ENCODE measurements around the gene SLX4IP.

SLX4IP gene

DNA sequence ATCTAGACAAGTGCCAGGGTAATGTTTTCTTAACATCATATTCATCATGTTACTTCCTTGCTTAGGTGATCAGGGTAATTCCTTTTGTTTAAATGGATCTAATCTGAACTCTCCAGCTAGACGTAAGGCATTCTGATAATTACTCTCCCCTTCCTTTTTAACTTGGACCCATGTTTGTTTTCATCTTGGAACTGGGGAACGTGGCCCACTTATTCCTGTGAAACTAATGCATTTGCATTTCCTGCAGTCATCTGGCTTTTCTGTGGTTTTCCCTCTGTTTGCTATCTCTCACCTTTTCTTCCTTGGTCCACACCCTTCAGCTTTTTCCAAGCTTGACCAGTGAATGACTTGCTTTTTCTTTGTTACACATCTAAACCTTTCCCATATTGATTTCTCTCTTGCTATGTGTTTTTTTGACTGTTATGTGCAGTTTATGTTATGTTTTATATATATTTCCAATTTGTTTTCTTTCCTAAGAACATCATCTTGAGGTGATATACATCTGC is 33.3 kb downstream of the SLX4IP start:
- Histone ChIP-seq H3K4me3 (ENCODE audit: low read length) (no peak overlapping the region), H3K27ac (ENCODE audit: low read depth, low read length) (peak overlapping the region; percentile 89; the same call in 1 of the 2 replicates), H3K27me3 (ENCODE audit: insufficient read depth, low read length) (no peaks in the 10 kb centered on the region), H3K9me3 (ENCODE audit: insufficient read depth, low read depth, low read length) (peaks cover 4% of the 10 kb centered on the region; the same call in 1 of the 2 replicates), H3K36me3 (ENCODE audit: insufficient read depth, low read length) (no peaks in the 10 kb centered on the region; the same call in 1 of the 2 replicates), H3K9ac (ENCODE audit: low read depth, low read length) (peak overlapping the region; percentile 7; the same call in 1 of the 2 replicates), H3K4me1 (ENCODE audit: insufficient read depth, low read length) (peaks cover 77% of the 10 kb centered on the region)
- 30% methylated on average over 2 of the region's 2 CpGs for WGBS

DNA sequence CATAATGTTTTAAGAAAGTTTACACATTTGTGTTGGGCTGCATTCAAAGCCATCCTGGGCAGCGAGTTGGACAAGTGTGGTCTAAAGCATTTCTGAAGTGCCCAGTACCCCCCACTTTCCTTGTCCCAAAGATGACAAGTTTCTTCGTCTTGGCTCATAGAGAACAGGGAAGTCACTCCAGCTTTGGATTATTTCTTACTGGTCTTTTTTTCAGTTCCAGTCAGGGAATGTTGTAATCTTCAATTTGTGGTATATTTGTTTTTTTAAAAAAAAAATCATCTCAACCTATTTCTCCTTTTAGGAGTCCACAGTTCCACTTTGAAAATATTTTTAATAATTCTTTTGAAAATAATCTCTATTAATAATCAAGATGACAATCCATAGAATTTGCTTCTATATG is 34.0 kb downstream of the SLX4IP start:
- Histone ChIP-seq H3K36me3 (ENCODE audit: insufficient read depth, low read length) (no peaks in the 10 kb centered on the region), H3K27ac (ENCODE audit: low read depth, low read length) (peak overlapping the region; percentile 9; the same call in 1 of the 2 replicates), H3K4me1 (ENCODE audit: insufficient read depth, low read length) (peaks cover 78% of the 10 kb centered on the region), H3K9me3 (ENCODE audit: insufficient read depth, low read depth, low read length) (no peaks in the 10 kb centered on the region), H3K9ac (ENCODE audit: low read depth, low read length) (peak overlapping the region; percentile 7; the same call in 1 of the 2 replicates), H3K4me3 (ENCODE audit: low read length) (no peak overlapping the region), H3K27me3 (ENCODE audit: insufficient read depth, low read length) (no peaks in the 10 kb centered on the region)
- WGBS: 87% methylated on average over 2 of the region's 2 CpGs

DNA sequence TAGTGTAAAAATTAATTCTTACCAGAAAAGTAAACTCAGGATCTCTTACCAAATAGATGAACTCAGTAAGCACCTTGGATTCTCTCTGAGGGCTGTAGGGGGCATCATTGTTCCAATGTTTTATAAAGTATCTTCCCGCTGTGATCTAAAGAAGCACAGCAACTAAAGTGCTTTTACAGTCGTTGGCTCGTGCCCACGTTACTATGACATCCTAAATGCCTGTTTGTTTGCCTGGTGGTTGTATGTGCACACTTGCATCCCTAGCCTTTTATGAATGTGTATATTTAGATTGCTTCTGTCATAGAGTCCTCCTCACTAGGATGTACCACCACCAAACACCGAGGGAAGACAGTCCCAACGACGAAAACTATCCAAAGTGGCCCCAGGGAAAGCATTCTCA is 34.5 kb downstream of the SLX4IP start:
- H3K4me3 ChIP-seq (ENCODE audit: low read length): no peak overlapping the region
- 29% methylated on average over 7 of the region's 7 CpGs for WGBS

GRCh38 chr20:10470276-10470675 is 35.2 kb downstream of the SLX4IP start:
- no peak overlapping the region for H3K4me3 ChIP-seq (ENCODE audit: low read length)
- 97% methylated on average over 5 of the region's 6 CpGs for WGBS
- H3K27ac ChIP-seq (ENCODE audit: low read depth, low read length): no peak overlapping the region
- H3K9ac ChIP-seq (ENCODE audit: low read depth, low read length): no peak overlapping the region
- no peaks in the 10 kb centered on the region for H3K9me3 ChIP-seq (ENCODE audit: insufficient read depth, low read depth, low read length)
- H3K4me1 ChIP-seq (ENCODE audit: insufficient read depth, low read length): peaks cover 78% of the 10 kb centered on the region
- no peaks in the 10 kb centered on the region for H3K36me3 ChIP-seq (ENCODE audit: insufficient read depth, low read length)
- no peaks in the 10 kb centered on the region for H3K27me3 ChIP-seq (ENCODE audit: insufficient read depth, low read length)

More for the DNA sequence above, 34.5 kb downstream of the SLX4IP start:
- H3K9me3 ChIP-seq (ENCODE audit: insufficient read depth, low read depth, low read length): no peaks in the 10 kb centered on the region
- no peaks in the 10 kb centered on the region for H3K27me3 ChIP-seq (ENCODE audit: insufficient read depth, low read length)
- 0 out of 2 replicates have a peak overlapping the region, but pooled peaks have one; percentile 1 for H3K27ac ChIP-seq (ENCODE audit: low read depth, low read length)
- H3K9ac ChIP-seq (ENCODE audit: low read depth, low read length): no peak overlapping the region
- H3K4me1 ChIP-seq (ENCODE audit: insufficient read depth, low read length): peaks cover 80% of the 10 kb centered on the region
- no peaks in the 10 kb centered on the region for H3K36me3 ChIP-seq (ENCODE audit: insufficient read depth, low read length)

DNA sequence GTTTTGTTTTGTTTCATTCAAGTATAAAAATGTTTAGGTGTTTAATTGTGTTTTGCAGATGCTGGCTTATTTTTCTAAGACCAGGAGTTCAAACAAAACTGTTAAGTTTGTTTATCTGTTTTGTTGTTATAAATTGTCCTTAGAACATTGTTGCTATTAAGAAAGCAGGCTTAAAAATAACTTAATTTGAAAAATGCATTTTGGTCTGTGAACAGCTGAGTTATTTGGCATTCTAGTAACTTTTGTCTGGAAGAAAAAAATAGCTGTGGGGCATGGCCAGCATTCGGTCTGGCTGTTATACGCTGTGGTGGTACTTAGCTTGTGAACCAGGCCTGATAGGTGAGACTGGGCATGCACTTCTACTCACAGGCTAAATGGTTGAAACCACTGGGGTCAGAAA is 37.8 kb downstream of the SLX4IP start:
- WGBS: 96% methylated on average over 2 of the region's 2 CpGs
- H3K36me3 ChIP-seq (ENCODE audit: insufficient read depth, low read length): no peaks in the 10 kb centered on the region
- H3K4me1 ChIP-seq (ENCODE audit: insufficient read depth, low read length): peaks cover 56% of the 10 kb centered on the region

DNA sequence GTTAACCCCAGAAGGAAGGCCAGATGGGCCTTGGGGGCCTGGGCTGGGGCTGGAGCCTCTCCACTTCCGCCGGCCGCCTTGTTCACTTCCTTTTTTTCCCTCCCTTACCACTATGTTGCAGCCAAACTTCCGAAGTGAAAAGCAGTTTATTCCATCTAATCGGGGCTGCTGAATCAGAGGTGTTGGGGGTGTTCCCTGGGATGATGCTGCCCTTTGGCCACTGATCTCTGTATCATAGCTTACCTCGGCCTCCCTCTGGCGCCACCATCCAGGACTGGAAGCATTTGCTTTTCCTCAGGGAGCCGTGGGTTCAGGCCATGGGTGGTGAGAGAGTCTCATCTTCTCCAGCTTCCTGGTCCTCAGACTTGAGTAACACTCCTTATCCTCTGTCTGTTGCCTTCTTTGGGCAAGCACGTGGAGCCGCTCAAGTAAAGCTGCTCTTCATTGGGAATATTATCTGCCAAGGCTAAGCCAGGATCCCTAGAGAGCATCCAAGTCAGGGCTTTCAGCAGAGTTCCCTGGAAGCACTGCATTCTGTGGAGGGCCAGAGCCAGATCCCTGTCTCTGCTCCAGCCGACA is 39.6 kb downstream of the SLX4IP start:
- Histone ChIP-seq H3K4me1 (ENCODE audit: insufficient read depth, low read length) (peaks cover 39% of the 10 kb centered on the region), H3K9ac (ENCODE audit: low read depth, low read length) (no peak overlapping the region)

More for the DNA sequence above, 37.8 kb downstream of the SLX4IP start:
- H3K9me3 ChIP-seq (ENCODE audit: insufficient read depth, low read depth, low read length): no peaks in the 10 kb centered on the region
- H3K4me3 ChIP-seq (ENCODE audit: low read length): no peak overlapping the region
- no peak overlapping the region for H3K9ac ChIP-seq (ENCODE audit: low read depth, low read length)
- peak overlapping the region; percentile 21; the same call in 1 of the 2 replicates for H3K27ac ChIP-seq (ENCODE audit: low read depth, low read length)
- H3K27me3 ChIP-seq (ENCODE audit: insufficient read depth, low read length): no peaks in the 10 kb centered on the region

DNA sequence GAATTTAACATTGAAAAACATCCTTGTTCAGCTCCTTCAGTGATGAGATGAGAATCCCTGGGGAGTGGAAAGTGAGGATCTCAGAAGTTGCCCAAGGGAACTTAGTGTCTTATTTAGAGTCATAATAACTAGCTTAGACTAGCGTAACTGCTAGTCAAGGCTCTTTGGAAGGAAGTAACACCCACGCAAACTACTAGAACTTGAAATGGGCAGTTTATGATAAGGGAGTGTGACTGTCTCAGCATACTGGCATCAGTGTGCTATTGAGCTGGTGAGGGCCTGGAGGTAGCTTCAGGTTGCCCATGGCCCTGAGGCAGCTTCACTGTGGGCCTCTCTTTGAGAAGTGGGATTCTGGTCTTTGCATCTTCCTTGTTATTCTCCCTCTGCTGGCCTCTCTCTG is 40.1 kb downstream of the SLX4IP start:
- 98% methylated on average over 2 of the region's 2 CpGs for WGBS
- peaks cover 34% of the 10 kb centered on the region; the same call in 1 of the 2 replicates for H3K4me1 ChIP-seq (ENCODE audit: insufficient read depth, low read length)
- no peaks in the 10 kb centered on the region for H3K27me3 ChIP-seq (ENCODE audit: insufficient read depth, low read length)
- no peak overlapping the region for H3K9ac ChIP-seq (ENCODE audit: low read depth, low read length)
- no peaks in the 10 kb centered on the region for H3K9me3 ChIP-seq (ENCODE audit: insufficient read depth, low read depth, low read length)
- H3K36me3 ChIP-seq (ENCODE audit: insufficient read depth, low read length): no peaks in the 10 kb centered on the region
- no peak overlapping the region; the same call in 1 of the 2 replicates for H3K27ac ChIP-seq (ENCODE audit: low read depth, low read length)
- no peak overlapping the region for H3K4me3 ChIP-seq (ENCODE audit: low read length)

More for the DNA sequence above, 39.6 kb downstream of the SLX4IP start:
- Histone ChIP-seq H3K27ac (ENCODE audit: low read depth, low read length) (peak overlapping the region; percentile 9; the same call in 1 of the 2 replicates), H3K4me3 (ENCODE audit: low read length) (no peak overlapping the region), H3K36me3 (ENCODE audit: insufficient read depth, low read length) (no peaks in the 10 kb centered on the region), H3K9me3 (ENCODE audit: insufficient read depth, low read depth, low read length) (no peaks in the 10 kb centered on the region), H3K27me3 (ENCODE audit: insufficient read depth, low read length) (no peaks in the 10 kb centered on the region)
- WGBS: 69% methylated on average over 11 of the region's 11 CpGs

DNA sequence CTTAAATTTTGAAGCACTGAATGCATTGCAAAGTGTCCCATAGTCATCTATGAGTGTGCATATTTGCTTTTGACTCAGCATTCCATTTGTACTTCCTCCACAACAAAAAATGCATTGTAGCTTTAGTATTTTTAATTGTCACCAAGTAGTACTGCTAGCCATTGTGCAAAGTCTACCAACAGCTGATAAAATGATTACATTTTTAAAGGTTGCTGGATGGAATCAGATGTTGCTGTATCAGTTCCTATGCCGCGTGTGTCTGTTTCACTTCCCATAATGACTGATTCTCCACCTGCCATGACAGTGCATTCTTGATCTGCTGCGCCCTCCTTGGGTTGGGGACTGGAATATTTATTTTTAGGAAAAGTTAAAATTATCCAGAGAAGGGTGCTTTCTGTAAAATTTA is 41.2 kb downstream of the SLX4IP start:
- Histone ChIP-seq H3K36me3 (ENCODE audit: insufficient read depth, low read length) (no peaks in the 10 kb centered on the region), H3K27me3 (ENCODE audit: insufficient read depth, low read length) (no peaks in the 10 kb centered on the region), H3K4me3 (ENCODE audit: low read length) (no peak overlapping the region), H3K9me3 (ENCODE audit: insufficient read depth, low read depth, low read length) (no peaks in the 10 kb centered on the region), H3K9ac (ENCODE audit: low read depth, low read length) (no peak overlapping the region), H3K4me1 (ENCODE audit: insufficient read depth, low read length) (peaks cover 31% of the 10 kb centered on the region; the same call in 1 of the 2 replicates), H3K27ac (ENCODE audit: low read depth, low read length) (no peak overlapping the region)
- WGBS: 98% methylated on average over 3 of the region's 3 CpGs

DNA sequence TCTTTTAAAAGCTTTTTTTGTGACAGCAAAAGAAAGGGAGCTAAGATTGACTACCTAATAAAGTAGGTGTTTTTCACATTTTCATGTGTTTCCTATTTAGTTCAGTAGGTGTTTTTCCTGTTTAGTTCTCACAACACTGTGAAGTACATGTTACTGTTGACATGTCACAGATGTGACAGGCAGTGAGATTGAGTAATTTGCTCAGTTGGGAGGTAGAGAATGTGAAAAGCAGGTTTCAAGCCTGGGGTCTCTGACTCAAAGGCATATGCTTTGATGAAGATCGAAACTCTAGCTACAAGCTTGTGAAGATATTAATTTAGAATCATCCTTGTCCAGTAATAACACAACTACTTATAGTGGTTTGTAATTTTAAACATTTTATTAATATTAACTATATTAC is 43.1 kb downstream of the SLX4IP start:
- Histone ChIP-seq H3K27me3 (ENCODE audit: insufficient read depth, low read length) (no peaks in the 10 kb centered on the region), H3K9me3 (ENCODE audit: insufficient read depth, low read depth, low read length) (no peaks in the 10 kb centered on the region), H3K4me1 (ENCODE audit: insufficient read depth, low read length) (peaks cover 17% of the 10 kb centered on the region), H3K36me3 (ENCODE audit: insufficient read depth, low read length) (no peaks in the 10 kb centered on the region), H3K4me3 (ENCODE audit: low read length) (no peak overlapping the region), H3K9ac (ENCODE audit: low read depth, low read length) (no peak overlapping the region), H3K27ac (ENCODE audit: low read depth, low read length) (no peak overlapping the region)
- no CpG with 5 or more reads among the region's 1 CpG for WGBS

GRCh38 chr20:10478930-10479329 is 43.8 kb downstream of the SLX4IP start:
- H3K4me3 ChIP-seq (ENCODE audit: low read length): no peak overlapping the region
- WGBS: 91% methylated on average over 4 of the region's 4 CpGs
- H3K27ac ChIP-seq (ENCODE audit: low read depth, low read length): no peak overlapping the region
- H3K9ac ChIP-seq (ENCODE audit: low read depth, low read length): no peak overlapping the region
- peaks cover 15% of the 10 kb centered on the region for H3K4me1 ChIP-seq (ENCODE audit: insufficient read depth, low read length)
- H3K9me3 ChIP-seq (ENCODE audit: insufficient read depth, low read depth, low read length): no peaks in the 10 kb centered on the region
- H3K36me3 ChIP-seq (ENCODE audit: insufficient read depth, low read length): no peaks in the 10 kb centered on the region
- no peaks in the 10 kb centered on the region for H3K27me3 ChIP-seq (ENCODE audit: insufficient read depth, low read length)

GRCh38 chr20:10481676-10482075 is 46.6 kb downstream of the SLX4IP start:
- Histone ChIP-seq H3K4me3 (ENCODE audit: low read length) (no peak overlapping the region), H3K27me3 (ENCODE audit: insufficient read depth, low read length) (no peaks in the 10 kb centered on the region), H3K27ac (ENCODE audit: low read depth, low read length) (no peak overlapping the region), H3K36me3 (ENCODE audit: insufficient read depth, low read length) (no peaks in the 10 kb centered on the region), H3K4me1 (ENCODE audit: insufficient read depth, low read length) (no peaks in the 10 kb centered on the region; the same call in 1 of the 2 replicates), H3K9ac (ENCODE audit: low read depth, low read length) (no peak overlapping the region), H3K9me3 (ENCODE audit: insufficient read depth, low read depth, low read length) (no peaks in the 10 kb centered on the region)
- 71% methylated on average over 5 of the region's 5 CpGs for WGBS

Data from HUES64 (cell line).